ENCODE data around the gene SOX12. TPM values are rescaled to one million over a fixed set of nuclear protein-coding genes. Genes with fewer than 3 reads are reported as not detected.

SOX12 gene
- total RNA-seq, 1 donor from 2014 or later, result 5.3 TPM

DNA sequence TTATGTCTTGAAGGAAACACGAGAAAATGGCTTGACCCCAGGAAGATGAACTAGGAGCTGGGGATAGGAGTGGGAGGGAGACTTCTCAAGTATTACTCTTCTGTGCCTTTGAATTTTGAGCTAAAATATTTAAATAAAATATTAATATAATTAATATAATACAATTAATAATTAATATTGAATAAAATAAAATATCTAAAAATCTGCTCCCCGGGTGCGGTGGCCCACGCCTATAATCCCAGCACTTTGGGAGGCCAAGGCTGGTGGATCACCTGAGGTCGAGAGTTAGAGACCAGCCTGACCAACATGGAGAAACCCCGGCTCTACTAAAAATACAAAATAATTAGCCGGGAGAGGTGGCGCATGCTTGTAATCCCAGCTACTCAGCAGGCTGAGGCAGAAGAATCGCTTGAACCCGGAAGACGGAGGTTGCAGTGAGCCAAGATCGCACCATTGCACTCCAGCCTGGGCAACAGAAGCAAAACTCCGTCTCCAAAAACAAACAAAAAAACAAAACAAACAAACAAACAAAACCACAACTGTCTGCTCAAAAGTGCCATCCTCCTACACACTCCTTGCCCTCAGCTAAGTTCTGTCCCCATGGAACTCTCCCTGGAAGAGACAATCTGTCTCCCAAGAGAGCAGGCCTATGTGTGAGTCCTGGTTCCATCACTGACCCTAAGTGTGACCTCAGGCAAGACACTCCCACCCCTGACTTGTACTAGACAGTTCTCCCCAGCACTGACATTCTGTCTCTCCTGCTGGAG, 41.5 kb downstream of the SOX12 start:
- Histone ChIP-seq H3K9ac (no peak overlapping the region), H3K4me3 (no peak overlapping the region), H2AFZ (replicated peaks) (no peak overlapping the region), H3F3A (ENCODE audit: low read depth) (no peaks in the 10 kb centered on the region), H3K9me3 (ENCODE audit: low read depth) (no peaks in the 10 kb centered on the region), H3K4me1 (no peaks in the 10 kb centered on the region), H3K27ac (no peak overlapping the region), H3K4me2 (no peak overlapping the region), H3K27me3 (no peaks in the 10 kb centered on the region), H3K36me3 (no peaks in the 10 kb centered on the region), H4K20me1 (ENCODE audit: low read depth) (no peaks in the 10 kb centered on the region), H3K79me2 (ENCODE audit: low read depth) (no peaks in the 10 kb centered on the region)
- no peak for TF ChIP-seq EZH2phosphoT487 (IDR thresholded peaks at IDR 0.05)
- no peak for TF ChIP-seq EZH2 (IDR thresholded peaks at IDR 0.05)
- TF ChIP-seq, protein P1, sequence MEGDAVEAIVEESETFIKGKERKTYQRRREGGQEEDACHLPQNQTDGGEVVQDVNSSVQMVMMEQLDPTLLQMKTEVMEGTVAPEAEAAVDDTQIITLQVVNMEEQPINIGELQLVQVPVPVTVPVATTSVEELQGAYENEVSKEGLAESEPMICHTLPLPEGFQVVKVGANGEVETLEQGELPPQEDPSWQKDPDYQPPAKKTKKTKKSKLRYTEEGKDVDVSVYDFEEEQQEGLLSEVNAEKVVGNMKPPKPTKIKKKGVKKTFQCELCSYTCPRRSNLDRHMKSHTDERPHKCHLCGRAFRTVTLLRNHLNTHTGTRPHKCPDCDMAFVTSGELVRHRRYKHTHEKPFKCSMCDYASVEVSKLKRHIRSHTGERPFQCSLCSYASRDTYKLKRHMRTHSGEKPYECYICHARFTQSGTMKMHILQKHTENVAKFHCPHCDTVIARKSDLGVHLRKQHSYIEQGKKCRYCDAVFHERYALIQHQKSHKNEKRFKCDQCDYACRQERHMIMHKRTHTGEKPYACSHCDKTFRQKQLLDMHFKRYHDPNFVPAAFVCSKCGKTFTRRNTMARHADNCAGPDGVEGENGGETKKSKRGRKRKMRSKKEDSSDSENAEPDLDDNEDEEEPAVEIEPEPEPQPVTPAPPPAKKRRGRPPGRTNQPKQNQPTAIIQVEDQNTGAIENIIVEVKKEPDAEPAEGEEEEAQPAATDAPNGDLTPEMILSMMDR (IDR thresholded peaks at IDR 0.05), result no peak
- Mint-ChIP-seq H3K4me1 (peaks cover 11% of the 10 kb centered on the region), H3K27me3 (ENCODE audit: insufficient read depth, low read depth) (peaks cover 10% of the 10 kb centered on the region), H3K9me3 (peaks cover 3% of the 10 kb centered on the region), H3K27ac (peak overlapping the region; percentile 80), H3K4me3 (no peak overlapping the region), H3K36me3 (no peaks in the 10 kb centered on the region)
- no peak for DNase-seq (ENCODE audit: low spot score)

DNA sequence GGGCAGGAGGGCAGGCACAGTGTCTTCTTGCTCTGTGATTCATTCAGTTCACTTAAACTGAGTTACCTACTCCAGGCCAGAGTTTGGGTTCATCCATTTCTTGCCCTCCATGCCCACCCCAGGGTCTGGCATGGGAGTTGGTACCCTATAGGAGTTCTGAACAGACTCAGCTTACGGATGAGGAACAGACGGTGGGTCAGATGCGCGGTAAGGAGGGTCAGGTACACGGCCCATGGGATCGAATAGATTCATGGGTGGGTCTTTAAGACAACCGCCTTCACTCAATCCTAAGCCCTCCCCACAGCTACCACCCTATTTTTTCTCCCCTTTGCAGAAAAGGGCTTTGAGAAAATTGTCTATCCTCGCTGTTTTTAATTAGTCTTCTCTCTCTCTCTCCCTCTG, 42.1 kb downstream of the SOX12 start:
- peaks cover 3% of the 10 kb centered on the region for H3K9me3 Mint-ChIP-seq
- TF ChIP-seq EZH2 (IDR thresholded peaks at IDR 0.05) (no peak), EZH2phosphoT487 (IDR thresholded peaks at IDR 0.05) (no peak)
- TF ChIP-seq, protein P1 (IDR thresholded peaks at IDR 0.05), result no peak
- Histone ChIP-seq H3K9me3 (ENCODE audit: low read depth) (no peaks in the 10 kb centered on the region), H3F3A (ENCODE audit: low read depth) (no peaks in the 10 kb centered on the region), H3K79me2 (ENCODE audit: low read depth) (no peaks in the 10 kb centered on the region), H3K4me2 (no peak overlapping the region), H4K20me1 (ENCODE audit: low read depth) (no peaks in the 10 kb centered on the region), H3K4me1 (no peaks in the 10 kb centered on the region), H3K9ac (no peak overlapping the region), H3K36me3 (no peaks in the 10 kb centered on the region), H3K27me3 (no peaks in the 10 kb centered on the region), H3K4me3 (no peak overlapping the region), H3K27ac (no peak overlapping the region), H2AFZ (replicated peaks) (no peak overlapping the region)
- peak overlapping the region; percentile 80 for H3K27ac Mint-ChIP-seq
- peaks cover 11% of the 10 kb centered on the region for H3K4me1 Mint-ChIP-seq
- no peak overlapping the region for H3K4me3 Mint-ChIP-seq
- H3K27me3 Mint-ChIP-seq (ENCODE audit: insufficient read depth, low read depth), result peaks cover 7% of the 10 kb centered on the region
- DNase-seq (ENCODE audit: low spot score), result no peak
- H3K36me3 Mint-ChIP-seq, result no peaks in the 10 kb centered on the region

GRCh38 chr20:368915-369314, 43.6 kb downstream of the SOX12 start:
- Histone ChIP-seq H2AFZ (replicated peaks) (no peak overlapping the region), H3K4me3 (no peak overlapping the region), H3K27ac (no peak overlapping the region), H3K4me2 (no peak overlapping the region), H3K9ac (no peak overlapping the region), H3K9me3 (ENCODE audit: low read depth) (no peaks in the 10 kb centered on the region), H3K36me3 (no peaks in the 10 kb centered on the region), H3K27me3 (no peaks in the 10 kb centered on the region), H3K4me1 (no peaks in the 10 kb centered on the region), H3F3A (ENCODE audit: low read depth) (no peaks in the 10 kb centered on the region), H3K79me2 (ENCODE audit: low read depth) (no peaks in the 10 kb centered on the region), H4K20me1 (ENCODE audit: low read depth) (no peaks in the 10 kb centered on the region)
- Mint-ChIP-seq H3K4me3 (no peak overlapping the region), H3K27me3 (ENCODE audit: insufficient read depth, low read depth) (peaks cover 7% of the 10 kb centered on the region), H3K36me3 (no peaks in the 10 kb centered on the region), H3K27ac (no peak overlapping the region), H3K4me1 (peaks cover 11% of the 10 kb centered on the region), H3K9me3 (peaks cover 3% of the 10 kb centered on the region)
- TF ChIP-seq EZH2 (IDR thresholded peaks at IDR 0.05) (no peak), EZH2phosphoT487 (IDR thresholded peaks at IDR 0.05) (no peak)
- TF ChIP-seq, protein P1 (IDR thresholded peaks at IDR 0.05), result no peak
- no peak for DNase-seq (ENCODE audit: low spot score)

Data from neural progenitor cell (in vitro differentiated cells).